LoVo (cell line): Measurements from ENCODE around the gene PGLYRP2.
"Not testable (repeated sequence)": the region's sequence is repeated elsewhere in the genome, so short reads cannot be mapped to it uniquely, and the experiment has no call there.

Source experiments
- DNase-seq: peaks from one replicate; pipeline ENCODE4 v3.0.0-alpha.2; 2016; ENCODE audit warnings: low spot score

The PGLYRP2 gene, protein sequence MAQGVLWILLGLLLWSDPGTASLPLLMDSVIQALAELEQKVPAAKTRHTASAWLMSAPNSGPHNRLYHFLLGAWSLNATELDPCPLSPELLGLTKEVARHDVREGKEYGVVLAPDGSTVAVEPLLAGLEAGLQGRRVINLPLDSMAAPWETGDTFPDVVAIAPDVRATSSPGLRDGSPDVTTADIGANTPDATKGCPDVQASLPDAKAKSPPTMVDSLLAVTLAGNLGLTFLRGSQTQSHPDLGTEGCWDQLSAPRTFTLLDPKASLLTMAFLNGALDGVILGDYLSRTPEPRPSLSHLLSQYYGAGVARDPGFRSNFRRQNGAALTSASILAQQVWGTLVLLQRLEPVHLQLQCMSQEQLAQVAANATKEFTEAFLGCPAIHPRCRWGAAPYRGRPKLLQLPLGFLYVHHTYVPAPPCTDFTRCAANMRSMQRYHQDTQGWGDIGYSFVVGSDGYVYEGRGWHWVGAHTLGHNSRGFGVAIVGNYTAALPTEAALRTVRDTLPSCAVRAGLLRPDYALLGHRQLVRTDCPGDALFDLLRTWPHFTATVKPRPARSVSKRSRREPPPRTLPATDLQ

DNA sequence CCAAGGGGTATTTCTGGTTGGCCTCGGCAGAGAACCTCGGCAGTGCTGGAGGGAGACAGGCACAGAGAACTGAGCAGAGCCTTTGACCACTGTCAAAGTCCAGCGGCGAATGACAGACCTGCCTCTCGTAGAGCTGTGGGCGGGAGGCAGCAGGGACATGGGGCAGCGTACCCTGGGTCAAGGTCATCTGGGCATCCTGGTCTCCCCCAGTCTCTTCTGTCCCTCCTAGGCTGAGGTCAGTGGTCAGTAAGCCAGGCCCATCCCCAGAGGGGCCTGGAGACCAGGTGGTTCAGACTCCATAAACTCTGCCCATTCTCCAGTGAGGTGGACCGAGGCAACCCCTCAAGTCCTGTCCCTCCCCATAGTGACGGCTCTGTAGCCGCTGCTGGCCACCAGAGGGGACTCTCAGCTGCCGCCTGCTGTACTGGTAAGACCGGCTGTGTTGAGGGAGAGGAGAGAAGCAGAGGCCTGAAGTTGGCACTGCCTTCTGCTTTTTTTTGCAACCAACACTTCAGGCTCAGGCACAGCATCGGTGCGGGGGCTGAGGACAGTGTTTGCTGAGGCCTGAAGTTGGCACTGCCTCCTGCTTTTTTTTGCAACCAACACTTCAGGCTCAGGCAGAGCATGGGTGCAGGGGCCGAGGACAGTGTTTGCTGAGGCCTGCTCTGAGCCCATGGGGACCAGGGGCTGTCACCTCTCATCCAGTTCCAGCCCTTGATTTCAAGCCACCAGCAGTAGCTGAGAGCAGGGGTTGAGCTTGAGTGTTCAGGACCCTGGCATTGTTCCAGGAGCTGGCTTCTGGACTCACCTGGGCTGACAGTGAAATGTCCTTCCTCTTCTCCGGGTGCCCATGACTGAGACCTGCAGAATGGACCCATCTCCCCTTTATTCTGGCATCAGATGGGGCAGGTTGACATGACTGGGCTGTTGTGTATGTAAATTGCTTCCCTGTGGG is at the start of gene PGLYRP2:
TSS of gene PGLYRP2 (minus strand) at position 111 of the 955 bp plus-strand sequence. CDS start 130 bp downstream, outside the sequence.
- no peak for DNase-seq

DNA sequence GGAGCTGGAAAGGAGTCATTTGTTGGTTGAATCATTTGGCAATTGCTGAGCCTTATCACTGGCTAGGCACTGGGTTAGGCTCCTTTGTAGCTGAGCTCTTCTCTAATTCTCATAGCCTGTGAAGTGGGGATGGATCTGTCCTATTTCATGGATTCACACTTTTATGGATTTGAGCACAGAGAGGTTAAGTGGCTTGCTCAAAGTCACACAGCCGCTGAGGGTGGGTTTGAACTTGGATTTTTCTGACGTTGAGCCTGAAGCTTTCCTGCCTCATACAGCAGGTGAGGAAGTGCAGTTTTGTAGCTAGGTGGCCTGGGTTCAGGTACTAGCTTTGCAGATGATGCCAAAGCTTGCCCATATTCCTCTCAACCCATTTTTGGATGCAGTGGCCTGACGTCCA is 48.4 kb upstream of the PGLYRP2 start:
- no peak for DNase-seq

DNA sequence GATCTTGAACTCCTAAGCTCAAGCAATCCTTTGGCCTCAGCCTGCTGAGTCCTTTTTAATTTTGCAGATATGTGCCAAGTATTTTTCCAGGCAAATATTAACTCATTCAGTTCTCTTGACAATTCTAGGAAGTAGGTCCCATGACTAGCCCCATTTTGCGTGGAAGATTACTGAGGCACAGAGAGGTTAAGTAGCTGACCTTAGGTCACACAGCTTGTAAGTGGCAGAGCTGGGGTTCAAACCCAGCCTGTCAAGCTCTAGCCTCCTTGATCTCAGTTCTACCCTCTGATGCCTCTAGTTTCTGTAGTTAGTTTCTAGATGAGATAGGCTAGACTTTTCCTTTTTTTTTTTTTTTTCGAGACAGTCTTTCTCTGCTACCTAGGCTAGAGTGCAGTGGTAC is 47.1 kb upstream of the PGLYRP2 start:
- DNase-seq, result no peak

DNA sequence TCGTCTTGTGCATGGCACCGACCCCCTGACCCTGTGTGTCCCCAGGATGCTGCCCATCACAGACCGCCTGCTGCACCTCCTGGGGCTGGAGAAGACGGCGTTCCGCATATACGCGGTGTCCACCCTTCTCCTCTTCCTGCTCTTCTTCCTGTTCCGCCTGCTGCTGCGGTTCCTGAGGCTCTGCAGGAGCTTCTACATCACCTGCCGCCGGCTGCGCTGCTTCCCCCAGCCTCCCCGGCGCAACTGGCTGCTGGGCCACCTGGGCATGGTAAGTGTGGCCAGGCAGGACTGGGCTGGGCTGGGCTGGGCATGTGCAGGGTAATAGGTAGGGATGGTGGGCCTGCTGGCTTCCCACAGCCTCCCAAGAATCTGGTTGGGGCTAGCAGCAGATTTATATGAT is 46.0 kb upstream of the PGLYRP2 start:
- no peak for DNase-seq

DNA sequence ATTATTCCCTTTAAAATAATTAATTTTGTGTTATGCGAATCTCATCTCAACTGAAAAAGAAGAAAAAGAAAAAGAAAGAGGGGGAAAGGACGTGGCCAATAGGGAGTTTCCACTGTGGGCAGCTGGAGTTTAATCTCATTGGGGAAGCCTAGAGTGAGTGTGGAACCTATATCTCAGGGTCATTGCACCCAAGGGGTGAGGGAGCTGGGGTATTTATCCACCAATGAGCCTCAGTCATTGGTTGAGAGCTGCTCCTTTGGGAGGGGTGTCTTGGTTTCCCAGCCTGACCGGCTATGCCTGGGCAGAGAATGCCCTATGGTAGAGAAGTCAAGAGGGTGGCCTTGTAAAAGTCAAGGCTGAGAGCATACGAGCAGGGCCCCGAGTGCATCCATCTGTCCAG is 45.5 kb upstream of the PGLYRP2 start:
- no peak for DNase-seq

DNA sequence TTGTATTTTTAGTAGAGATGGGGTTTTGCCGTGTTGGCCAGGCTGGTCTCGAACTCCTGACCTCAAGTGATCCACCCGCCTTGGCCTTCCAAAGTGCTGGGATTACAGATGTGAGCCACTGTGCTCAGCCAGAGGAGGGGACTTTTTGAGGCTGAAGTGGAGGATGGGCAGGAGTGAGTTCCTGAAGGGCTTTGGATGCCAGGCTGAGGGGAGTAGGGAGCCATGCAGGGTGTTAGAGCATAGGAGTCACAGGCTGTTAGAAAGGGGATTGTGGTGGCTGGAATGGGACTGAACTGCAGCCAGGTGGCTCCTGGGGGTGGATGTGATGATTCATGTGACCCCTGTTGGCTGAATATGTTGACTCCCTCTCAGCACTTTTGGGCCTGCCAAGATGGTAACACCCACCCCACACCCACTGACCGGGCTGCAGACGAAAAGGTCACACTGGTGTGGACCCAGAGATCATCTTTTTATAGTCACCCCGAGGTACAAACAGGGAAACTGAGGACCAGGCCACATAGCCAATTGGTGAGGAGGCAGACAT is 40.2 kb upstream of the PGLYRP2 start:
- DNase-seq, result no peak

DNA sequence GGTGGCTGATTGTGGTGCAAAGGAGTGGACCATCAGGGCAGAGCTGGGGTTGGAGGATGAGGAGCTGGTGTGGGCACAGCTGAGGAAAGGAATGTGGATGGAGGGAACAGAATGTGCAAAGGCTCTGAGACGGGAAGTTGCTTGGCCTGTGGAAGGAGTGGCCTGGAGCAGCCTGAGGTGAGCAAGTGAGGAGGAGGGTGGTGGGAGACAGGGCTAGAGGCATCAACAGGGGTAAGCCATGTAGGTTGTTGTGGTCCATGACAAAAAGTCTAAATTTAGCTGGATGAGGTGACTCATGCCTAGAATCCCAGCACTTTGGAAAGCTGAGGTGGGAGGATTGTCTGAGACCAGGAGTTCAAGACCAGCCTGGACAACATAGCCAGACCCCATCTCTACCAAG is 38.5 kb upstream of the PGLYRP2 start:
- DNase-seq, result no peak

DNA sequence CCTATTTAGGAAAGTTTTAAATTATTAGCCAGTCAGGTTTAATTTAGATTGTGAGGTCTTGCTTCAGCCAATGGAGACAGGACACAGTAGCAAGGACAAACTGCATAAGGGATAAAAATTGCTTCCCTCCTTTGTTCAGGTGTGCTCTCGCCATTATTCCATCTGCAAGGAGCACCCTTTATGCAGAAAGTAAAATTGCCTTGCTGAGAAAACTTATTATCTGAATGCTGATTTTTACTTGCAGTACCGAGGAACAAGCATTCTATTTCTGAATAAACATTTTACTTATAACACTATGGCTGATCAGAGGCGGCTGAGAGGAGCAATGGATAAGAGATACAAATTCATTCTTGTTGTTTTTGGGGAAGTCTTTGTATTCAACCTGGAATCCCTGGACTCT is 37.1 kb upstream of the PGLYRP2 start:
- DNase-seq, result no peak

DNA sequence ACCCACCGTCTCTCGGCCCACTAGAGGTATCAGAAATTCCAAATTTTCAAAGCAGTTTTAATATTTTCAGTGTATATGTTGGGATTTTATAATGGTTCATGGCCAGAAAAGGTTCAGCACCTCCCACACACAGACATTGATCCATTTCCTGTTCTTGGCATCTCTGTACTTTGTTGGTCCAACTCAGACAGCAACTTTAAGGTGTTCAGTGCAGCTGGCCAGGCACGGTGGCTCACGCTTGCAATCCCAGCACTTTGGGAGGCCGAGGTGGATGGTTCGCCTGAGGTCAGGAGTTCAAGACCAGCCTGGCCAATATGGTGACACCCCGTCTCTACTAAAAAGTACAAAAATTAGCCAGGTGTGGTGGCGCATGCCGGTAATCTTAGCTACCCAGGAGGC is 35.9 kb upstream of the PGLYRP2 start:
- DNase-seq, result not testable (repeated sequence)

DNA sequence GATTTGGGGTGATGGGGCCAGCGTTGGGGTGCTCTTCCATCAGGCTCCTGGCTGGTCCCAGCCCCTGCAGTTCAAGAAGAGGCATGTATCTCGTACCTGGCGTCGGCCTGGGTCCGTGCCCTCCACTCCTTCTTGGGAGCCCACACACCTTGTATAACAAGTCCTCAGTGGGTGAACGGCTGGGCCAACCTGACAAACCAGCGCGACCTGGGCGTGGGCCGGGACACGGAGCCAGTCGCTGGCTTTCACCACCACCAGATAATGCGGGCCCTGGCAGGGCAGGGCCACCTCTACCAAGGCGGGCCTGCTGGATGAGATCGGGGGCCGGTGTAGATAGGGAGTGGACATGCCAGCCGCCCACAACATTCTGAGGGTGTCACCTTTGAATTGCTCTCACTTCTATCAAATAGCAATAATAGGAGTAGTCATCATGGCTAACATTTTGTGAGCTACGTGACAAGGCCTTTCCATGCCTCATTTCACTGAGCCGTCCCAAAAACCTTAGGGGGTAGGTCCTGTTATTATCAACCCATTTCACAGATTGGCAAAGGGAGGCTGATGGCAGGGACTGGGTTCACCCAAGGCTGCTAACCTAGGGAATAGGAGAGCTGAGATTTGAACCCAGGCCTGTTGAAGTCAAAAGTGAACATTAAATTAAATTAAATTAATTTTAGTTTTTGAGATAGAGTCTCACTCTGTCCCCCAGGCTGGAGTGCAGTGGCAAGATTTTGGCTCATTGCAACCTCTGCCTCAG is 32.5 kb upstream of the PGLYRP2 start:
- no peak for DNase-seq

DNA sequence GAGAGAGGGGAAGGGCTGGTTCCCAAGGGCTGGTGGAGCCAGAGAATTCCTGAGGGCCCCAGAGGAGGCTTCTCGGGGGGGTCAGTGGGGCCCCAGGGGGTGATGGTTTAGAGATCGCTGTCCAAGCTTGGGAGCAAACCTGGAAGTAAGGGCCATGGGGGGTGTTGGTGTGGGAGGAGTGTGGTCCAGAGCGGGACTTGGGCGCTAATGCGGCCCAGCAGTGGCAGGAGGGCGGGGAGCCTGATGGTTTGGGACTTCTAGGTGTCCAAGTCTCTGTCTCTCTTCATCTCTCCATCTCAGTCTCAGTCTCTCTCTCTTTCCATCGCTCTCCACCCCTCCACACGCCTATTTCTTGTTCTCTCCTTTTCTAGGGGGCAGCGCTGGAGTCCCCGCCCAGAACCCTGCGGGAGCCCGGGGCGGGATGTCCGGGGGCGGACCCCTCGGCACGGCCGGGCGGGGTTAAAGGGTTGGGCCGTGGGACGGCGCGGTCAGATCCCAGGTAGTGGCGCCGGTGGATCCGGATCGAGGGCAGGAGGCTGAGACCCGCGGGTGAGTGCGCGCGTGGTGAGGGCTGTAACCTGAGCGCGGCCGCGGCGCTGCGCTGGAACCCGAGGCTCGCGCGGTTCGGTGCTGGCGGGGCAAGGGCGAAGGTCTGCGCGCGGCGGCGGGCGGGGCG is 28.9 kb upstream of the PGLYRP2 start, which contains the start of gene CYP4F22:
TSS of gene CYP4F22 (plus strand) at position 491 of the 676 bp plus-strand sequence. CDS start 16,812 bp downstream, outside the sequence.
- no peak for DNase-seq

DNA sequence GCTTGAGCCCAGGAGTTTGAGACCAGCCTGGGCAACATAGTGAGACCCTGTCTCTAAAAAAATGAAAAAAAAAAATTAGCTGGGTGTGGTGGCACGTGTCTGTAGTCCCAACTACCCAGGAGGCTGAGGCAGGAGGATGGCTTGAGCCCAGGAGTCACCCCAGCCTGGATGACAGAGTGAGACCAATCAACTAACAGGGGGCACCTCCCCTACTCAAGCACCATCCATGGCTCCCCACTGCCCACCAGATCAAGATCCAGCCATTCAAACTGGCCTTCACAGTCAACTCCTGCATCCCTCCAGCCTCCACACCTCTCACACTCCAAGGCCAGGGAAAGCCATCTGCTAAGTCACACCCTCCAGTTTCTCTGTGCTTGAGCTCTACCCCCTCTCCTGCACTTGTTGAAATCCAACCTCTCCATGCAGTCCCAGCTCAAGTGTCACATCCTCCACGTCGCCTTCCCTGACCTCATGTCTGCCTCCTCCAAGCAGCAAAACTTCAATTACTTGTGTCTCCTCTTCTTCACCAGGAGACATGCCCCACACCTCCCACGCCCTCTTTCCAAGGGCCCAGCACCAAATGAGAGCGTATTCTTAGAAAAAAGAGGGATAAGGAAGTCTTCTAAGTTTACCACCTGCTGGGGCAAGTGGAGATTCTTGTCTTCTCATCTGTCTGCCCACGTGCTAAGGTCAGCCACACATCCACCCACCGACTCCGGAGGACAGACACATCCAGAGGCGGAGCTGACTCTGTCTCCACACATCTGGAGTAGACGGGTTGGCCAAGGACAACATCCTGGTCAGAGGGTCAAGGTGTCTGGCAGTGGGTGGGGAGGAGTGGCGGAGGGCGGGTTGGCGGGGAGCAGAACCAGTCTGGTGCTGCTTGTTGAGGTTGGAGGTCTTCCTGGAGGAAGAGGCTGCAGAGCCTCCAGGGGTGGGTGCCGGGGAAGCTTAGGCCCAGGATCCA is 28.1 kb upstream of the PGLYRP2 start:
- no peak for DNase-seq

DNA sequence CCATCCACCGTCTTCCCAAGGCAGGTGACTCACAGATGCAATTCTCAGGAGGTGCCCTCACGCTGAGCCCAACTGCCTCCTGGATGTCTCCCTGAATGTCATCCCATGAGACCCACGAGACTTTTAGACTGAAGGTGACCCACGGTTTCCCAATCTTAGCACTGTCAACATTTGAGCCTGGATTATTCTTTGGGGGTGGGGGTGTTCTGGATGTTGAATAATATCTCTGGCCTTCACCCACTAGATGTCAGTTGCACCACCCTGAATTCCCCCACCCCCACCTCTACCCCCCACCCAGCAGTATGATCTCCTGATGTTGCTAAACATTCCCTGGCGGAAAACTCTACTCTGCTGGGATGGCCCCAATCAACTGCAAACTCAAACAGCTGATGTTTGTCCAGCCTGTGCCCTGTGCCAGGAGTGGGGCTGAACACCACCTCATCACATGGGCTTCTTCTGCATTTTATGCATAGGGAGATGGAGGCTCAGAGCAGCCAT is 26.8 kb upstream of the PGLYRP2 start:
- DNase-seq, result no peak

DNA sequence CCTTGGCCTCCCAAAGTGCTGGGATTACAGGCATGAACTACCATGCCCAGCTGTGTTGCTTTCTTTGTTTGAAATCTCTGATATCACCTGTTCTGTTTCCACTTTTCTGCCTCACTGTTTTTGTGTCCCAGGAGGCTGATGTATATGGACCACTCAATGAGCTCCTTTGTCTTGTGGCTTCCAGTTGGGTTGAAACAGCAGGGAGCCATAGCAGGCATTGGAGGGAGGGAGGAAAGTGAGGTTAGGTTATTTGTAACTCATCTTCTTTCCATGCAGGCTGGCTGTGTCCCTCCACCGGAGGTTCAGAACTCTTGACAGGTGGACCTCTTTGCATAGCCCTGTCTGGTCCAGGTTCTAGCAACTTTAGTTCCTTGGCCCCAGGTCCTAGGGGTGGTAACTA is 23.0 kb upstream of the PGLYRP2 start:
- DNase-seq, result no peak

DNA sequence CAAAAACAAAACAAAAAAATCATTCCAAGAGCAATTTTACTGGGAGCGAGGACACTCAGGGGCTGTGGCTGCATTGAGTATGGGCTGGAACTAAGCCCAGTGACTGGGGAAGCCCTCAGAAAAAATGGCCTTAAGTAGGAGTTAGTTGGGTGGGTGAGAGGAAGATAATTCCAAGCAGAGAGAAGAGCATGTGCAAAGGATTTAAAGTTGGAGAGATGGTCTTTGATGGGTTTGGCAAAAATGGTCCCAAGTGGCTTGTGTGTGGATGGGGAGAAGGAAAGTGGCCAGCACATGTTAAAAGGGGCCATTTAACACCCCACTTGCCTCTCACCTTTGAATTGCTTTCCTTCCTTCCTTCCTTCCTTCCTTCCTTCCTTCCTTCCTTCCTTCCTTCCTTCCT is 22.3 kb upstream of the PGLYRP2 start:
- DNase-seq, result no peak

DNA sequence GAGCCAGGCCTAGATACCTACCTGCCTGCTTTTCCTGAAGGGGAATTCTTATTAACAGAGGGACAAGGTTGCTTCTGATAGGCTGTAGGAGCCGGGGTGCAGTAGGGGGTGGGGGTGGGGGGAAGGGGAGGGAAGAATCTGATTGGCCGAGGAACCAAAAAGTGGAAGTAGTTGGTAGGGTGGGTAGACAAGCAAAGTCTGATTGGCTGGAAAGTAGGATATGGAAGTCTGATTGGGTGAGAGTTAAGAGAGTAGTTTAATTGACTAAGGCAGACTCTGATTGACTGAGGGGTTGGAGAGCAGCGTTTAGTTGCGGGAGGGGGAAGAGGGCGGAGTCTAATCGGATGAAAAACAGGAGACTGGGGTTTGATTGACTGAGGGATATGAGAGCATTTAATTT is 19.6 kb upstream of the PGLYRP2 start:
- no peak for DNase-seq

DNA sequence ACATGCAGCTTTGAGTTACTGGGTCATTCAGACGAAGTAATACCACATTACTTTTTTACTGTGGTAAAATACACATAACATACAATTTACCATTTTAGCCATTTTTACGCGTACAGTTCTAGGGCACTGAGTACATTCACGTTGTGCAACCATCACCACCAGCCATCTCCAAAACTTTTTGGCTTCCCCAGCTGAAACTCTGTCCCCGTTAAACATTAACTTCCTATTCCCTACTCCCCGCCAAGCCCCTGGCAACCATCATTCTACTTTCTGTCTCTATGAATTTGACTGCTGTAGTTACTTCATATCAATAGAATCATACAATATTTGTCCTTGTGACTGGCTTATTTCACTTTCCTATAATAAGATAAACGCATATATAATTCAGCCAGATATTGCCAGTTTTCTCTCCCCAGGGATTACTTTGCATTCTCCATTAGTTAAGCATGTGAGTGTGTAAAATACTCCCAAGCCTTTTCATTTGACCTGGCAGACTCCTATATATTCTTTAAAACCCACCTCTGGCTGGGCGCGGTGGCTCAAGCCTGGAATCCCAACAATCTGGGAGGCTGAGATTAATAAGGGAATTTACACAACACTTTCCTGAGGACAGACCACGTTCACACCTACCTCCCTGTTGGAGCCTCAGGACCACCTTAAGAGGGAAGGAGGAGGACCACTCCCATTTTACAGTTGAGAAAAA is 19.0 kb upstream of the PGLYRP2 start:
- no peak for DNase-seq

DNA sequence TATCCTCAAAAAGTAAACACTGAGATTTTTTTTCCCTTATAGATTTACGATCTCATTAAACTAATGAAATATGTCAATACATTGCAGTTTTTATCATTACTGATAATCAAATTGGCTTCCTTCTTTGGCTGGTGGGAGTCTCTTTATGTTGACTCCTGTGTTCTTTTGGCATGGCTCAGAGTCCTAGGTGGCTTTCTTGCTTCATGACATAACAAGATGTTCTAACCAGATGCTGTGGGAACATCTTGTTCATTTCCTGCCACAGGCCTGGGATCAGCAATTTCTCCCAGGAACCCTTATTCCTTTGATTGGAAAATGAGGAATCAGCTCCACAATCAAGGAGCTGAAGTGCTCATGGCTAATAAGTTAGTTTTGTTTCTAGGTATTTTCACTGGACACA is 15.8 kb upstream of the PGLYRP2 start:
- no peak for DNase-seq
